ENCODE data around the gene YBX2.

Gene YBX2

DNA sequence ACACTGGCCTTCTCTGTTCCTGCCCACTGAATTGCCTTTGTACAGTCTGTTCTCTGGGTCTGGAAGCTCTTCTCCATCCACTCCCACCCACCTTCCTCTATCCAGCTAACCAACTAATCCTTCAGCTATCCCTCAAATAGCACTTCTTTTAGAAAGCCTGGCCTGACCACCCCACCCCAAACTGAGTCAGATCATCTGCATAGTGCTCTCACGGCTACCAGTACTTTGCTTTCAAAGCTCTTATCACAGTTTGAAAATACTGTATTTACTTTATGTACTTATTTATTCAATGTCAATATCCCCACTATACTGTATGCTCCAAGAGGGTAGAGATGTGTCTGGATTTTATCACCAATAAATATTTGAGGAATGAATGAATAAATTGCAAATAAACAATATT lies 27.7 kb downstream of the YBX2 start:
- no peak for DNase-seq (ENCODE audit: low read depth in 3 of 3)

DNA sequence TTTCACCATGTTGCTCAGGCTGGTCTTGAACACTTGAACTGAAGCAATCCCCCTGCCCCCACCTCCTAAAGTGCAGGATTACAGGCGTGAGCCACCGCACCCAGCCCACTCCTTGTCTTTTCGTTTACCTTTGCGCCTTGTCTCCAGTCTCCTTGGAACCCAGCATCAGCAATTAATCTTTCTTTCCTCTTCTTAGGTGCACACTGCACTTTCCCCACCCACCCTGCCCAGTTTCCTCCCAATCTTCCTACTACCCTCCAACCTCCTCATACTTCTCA lies 30.7 kb downstream of the YBX2 start:
- DNase-seq (ENCODE audit: low read depth in 3 of 3), result no peak

DNA sequence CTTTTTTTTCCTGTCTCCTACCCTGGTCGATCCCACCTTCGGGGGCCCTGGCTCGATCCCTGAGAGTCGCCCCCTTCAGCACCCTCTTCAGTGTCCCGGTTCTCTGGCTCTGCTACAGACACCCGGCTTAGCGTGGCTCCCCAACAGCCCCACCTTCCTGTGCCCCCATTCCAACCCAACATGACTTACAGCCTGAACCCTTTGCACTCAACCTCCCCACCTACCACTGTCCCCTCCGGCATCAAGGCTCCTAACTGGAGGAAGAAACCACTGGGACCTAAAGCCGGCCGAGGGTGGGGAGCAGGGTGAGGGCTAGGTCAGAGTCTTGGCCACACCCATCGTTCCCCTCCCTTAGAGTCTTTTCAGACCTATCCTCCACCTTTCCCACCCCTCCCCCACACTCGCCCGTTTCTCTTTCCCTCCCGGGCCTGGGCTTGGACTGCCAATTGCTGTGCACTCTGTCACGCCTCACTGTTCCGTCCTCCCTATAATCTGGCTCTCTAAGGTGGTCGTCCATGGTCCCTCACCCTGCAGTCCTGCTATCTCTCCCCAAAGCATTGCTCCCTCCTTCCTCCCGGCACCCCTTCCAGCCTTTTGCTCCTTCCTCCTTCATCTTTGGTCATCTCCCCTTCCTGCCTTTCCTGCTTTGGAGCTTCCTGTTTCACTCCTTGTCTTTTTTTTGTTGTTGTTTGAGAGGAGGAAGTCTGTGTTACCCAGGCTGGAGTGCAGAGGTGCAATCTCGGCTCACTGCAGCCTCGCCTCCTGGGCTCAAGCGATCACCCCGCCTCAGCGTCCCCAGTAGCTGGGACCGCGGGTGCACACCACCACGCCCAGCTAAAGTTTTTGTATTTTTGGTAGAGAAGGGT lies 31.3 kb downstream of the YBX2 start:
- DNase-seq (ENCODE audit: low read depth in 3 of 3), result no peak

DNA sequence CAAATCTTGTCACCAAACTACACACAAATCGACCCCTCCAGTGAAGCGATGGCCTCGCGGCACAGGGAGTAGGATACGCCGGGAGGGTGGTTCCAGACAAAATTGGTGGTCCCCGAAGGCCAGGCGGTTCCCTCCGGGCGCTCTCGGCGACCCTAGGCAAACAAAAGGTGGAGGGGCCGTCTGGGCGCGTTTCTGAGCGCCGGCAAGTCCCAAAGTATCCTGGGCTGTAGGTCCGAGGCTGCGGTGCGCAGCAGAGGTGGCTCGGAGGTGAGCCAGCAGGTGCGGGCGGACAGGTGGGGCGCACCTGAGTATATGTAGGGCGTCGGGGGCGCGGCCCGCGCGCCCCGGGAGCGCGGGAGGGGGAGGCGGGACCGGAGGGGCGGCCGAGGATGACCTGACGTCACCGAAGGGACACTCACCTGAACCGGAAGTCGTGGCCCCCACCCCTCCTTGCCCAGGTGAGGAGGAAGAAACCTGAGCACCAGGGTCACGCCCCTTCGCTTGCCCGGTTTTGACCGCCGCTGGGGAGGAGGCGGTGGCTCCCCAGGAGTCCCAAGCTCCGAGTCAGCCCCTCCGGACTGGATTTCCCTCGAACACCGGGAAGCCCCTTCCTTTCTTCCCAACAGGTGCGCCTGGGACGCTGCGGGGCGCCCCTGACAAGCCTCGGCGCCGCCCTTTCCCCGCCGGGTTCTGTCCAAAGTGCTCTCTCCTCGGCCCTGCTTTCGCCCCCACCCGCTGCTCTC lies 32.1 kb downstream of the YBX2 start, which contains the start of gene CLDN7:
Gene CLDN7 (minus strand): TSS at position 287 of the 743 bp plus-strand sequence. CDS start 435 bp downstream, outside the sequence.
- DNase-seq (ENCODE audit: low read depth in 3 of 3), result no peak

DNA sequence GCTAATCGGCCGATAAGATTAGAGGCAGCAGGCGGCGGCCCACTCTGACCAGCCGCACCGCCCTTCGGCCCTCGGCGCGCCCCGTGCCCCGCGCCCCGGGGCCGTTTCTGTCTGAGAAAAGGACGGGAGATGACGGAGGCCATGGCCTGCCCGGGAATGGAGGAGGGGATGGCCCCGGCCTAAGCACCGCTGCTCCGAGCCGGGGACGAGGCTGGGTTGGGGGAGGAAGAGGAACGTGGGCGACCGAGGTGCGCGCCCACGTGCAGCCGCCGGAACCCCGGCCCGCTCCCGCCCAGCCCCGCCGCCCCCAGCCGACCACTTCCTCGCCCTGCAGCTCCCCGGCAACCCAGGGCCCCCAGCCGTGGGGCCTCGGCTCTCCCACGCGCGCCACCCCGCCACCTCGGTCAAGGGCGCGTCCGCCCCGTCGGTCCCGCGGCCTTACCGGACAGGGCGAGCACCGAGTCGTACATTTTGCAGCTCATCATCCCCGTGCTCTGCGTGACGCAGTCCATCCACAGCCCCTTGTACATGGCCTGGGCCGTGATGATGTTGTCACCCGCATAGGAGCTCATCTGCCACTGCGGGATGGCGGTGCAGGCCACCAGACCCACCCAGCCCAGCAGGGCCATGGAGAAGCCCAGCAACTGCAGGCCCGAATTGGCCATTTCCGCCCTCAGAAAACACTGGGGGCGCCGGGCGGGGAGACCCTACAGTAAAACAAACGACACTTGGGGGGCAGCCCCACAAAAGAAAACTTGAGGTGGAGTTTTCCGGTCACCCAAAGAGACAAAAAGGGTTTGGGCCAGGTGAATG lies 32.9 kb downstream of the YBX2 start:
- DNase-seq (ENCODE audit: low read depth in 3 of 3), result peak in 1 of 3 experiments; percentile 29

DNA sequence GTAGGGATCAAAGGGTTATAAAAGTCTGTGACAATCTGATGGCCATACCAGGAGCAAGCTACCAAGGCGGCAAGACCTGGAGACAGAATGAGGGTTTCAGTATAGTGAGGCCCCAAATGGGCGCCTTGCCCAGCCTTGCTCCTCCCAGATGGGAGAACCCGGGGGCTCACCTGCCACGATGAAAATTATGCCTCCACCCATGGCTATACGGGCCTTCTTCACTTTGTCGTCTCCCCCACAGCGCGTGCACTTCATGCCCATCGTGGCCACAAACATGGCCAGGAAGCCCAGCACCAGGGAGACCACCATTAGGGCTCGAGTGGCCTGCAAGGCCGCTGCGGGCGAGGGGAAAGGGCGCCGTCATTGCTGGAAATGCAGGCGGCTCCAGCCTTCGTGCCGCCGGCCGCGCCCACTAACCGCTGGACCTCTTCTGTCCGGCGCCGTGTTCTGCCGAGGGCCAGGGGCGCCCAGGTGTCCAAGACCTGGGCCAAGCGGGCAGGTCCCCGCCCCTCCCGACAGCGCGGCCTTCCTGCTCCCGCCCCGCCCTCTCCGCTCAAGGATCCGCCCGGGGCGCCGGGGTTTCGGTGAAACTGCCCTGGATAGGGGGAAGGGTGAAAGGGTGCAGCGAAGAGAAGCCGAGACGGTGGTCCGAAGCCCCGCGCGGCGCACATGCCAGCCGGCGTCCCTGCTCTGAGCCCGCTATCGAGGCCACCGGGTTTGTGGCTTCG lies 33.6 kb downstream of the YBX2 start:
- no peak for DNase-seq (ENCODE audit: low read depth in 3 of 3)

DNA sequence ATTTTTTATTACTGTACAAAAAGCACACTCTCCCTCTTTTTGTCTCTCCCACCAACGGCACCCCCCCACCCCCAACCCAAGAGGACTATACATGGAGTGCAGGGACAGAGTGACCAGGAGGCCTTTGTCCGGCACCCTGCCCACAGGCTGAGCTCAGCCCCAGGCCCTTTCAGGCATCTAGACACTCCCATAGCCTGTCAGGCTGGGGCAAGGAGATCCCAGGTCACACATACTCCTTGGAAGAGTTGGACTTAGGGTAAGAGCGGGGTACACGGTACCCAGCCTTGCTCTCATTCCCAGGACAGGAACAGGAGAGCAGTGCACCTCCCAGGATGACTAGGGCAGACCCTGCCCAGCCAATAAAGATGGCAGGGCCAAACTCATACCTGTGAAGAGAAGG lies 34.3 kb downstream of the YBX2 start:
- no peak for DNase-seq (ENCODE audit: low read depth in 3 of 3)

DNA sequence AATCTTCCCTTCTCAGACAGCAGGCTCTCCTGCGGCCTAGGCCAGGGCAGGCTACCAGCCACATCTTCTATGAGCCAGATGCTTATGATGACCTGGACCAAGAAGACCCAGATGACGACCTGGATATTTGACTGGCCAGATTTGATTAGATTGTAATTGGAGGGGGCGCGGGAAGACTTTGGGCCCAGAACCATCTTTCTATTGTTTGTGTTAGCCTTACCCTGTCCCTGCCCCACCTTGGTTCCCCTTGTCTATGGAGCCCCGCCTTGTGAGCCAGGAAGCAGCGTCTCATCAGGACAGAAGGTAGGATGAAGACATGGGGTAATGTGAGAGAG lies 34.9 kb downstream of the YBX2 start:
- DNase-seq (ENCODE audit: low read depth in 3 of 3), result no peak

DNA sequence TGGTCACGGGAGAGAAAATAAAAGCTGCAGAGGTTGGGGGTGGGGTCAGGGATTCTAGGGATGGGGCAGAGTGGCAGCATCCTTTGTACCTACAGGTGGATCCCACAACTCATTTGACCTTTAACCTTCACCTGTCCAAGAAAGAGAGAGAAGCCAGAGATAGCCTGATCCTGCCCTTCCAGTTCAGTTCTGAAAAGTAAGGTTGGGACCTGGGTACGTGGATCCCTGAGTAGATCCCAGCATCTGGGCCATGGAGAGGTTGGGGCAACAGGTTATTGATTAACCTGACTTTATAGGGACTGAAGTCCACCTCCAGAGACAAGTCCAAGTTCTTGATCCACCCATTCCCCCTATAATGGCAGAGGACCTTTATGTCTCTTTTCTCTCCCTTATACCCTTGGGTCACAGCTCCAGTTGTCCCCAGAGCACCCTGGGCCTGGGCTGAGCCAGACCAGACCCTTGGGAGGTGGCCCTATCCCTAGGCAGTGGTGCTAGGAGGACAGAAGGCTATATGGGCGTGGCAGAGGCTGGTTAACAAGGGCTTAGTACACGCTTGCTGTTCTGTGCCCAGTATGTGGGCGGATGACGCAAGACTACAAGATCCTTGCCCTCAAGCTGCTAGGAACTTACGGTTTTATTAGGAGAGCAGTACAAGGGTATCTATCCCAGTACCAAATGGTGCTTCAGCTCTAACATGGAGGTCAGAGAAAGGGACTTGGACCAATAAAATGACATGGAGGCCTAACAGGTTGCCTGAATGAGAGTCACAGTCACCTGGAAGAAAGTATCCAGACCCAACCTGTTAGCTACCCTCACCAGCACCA lies 35.5 kb downstream of the YBX2 start:
- DNase-seq (ENCODE audit: low read depth in 3 of 3), result no peak

DNA sequence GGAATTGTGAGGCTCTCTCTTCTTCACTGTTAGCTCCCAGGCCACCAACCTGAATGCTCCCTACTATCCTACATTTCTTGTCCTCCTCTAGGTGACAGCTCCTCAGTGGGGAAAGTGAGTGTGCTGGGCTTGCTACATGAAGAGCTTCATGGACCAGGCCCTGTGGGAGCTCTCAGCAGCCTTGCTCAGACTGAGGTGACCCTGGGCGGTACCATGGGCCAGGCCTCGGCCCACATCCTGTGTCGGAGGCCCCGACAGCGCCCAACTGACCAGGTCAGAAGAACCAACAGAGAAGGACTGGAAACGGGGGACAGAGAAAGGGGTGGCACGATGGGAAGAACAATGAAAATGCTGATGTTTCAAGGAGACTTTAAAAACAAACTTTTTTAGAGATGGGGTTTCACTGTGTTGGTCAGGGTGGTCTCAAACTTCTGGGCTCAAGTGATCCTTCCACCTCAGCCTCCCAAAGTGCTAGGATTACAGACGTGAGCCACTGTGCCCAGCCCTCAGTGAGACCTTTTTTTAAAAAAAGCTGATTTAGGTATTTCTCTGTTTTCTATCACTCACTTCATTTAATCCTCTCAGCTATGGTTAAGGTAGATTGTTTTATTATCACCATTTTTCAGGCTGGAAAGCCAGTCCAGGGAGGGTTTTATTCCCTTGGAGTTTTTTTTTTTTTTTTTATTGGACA lies 37.5 kb downstream of the YBX2 start:
- no peak for DNase-seq (ENCODE audit: low read depth in 3 of 3)

DNA sequence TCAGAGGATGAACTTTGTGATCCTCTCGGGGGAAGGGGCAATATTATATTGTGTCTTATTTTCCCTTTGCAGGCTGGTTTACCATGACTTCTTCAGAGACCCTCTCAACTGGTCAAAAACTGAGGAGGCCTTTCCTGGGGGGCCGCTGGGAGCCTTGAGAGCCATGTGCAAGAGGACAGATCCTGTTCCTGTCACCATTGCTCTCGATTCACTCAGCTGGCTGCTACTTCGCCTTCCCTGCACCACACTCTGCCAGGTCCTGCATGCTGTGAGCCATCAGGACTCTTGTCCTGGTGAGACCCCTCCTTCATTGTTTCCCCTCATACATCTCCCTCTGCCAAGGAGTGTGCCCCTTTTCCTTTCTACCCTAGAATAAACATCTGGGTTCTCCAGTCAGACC lies 39.9 kb downstream of the YBX2 start:
- DNase-seq (ENCODE audit: low read depth in 3 of 3), result no peak

DNA sequence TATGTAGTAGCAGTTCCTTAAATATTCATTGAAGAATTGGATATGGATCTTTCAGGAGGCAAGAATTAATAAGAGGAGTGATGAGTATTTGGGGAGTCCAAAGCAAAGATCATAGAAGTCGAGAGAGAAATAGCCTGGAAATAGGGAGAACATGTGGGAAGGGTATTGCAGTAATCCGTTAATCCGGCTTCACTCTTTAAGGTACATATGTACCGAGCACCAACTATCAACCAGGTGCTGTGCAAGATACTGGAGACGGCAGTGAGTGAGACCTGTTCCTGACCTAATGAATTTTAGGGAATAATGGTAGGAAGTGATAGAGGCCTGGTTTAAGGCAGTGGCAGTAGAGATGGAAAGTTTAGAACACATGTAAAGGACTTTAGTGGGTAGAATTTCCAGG lies 41.4 kb downstream of the YBX2 start:
- no peak for DNase-seq (ENCODE audit: low read depth in 3 of 3)

DNA sequence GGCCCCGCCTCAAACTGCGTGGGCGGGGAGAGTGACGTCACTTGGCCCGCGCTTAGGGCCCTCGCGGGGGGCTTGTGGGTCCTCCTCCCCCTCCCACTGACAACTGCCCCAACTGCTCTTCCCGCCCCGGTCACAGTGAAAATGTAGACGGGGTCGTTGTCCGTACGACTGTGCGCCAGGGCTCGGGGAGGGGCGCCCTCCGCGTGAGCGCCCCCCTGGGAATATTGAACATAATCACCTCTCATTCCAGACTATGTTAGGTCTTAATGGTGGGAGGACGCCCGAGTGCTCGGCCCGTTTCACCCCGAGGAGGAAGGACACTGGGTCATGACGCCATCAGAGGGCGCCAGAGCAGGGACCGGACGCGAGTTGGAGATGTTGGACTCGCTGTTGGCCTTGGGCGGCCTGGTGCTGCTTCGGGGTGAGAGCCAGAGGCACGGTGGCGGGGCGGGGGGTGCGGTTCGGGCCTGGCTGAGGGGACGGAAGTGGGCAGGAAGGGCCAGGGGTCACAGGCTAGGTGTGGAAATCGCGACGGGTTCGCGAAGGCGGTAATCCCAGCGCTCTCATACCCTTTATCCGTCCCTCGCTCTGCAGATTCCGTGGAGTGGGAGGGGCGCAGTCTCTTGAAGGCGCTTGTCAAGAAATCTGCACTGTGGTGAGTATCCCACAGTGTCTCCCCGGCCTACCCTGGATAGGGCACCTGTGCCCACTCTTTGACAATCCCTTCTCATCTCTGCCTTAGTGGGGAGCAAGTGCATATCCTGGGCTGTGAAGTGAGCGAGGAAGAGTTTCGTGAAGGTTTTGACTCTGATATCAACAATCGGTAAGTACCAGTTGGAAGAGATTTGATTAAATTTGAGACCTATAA lies 42.0 kb downstream of the YBX2 start, which contains the start of gene ELP5:
Gene ELP5 (plus strand): TSS at position 40 of the 868 bp plus-strand sequence. CDS start 336 bp downstream, at position 376.
- peak; percentile 67 to 71 (median 67) for DNase-seq (ENCODE audit: low read depth in 3 of 3)

DNA sequence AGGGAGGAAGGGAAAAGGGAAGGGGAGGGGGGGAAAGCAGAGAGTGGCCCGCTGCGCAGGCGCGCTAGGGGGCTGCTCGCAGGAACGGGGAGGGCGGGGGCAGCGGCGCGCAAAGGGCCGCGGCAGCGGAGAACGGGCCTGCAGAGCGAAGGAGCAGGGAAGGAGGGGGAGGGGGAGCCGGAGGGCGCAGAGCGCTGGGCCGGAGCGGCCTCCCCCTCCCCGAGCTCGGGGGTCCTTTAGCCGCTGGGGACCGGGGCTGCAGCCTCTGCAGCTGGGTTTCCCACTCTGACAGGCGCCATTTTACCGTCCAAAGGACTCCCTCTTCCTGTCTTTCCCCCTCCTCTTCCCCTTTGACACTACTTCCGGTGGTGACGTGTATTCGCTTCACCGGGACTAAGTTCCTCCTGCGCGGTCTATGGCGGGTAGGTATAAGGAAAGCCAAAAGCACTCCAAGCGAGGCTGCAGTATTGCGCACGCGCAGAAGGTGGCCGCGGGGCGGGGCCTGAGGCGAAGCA lies 42.7 kb downstream of the YBX2 start, which contains the start of gene CTDNEP1:
Gene CTDNEP1 (minus strand): TSS at position 74 of the 515 bp plus-strand sequence. CDS start 438 bp downstream, outside the sequence.
- peak; percentile 97 to 99 (median 99) for DNase-seq (ENCODE audit: low read depth in 3 of 3)

DNA sequence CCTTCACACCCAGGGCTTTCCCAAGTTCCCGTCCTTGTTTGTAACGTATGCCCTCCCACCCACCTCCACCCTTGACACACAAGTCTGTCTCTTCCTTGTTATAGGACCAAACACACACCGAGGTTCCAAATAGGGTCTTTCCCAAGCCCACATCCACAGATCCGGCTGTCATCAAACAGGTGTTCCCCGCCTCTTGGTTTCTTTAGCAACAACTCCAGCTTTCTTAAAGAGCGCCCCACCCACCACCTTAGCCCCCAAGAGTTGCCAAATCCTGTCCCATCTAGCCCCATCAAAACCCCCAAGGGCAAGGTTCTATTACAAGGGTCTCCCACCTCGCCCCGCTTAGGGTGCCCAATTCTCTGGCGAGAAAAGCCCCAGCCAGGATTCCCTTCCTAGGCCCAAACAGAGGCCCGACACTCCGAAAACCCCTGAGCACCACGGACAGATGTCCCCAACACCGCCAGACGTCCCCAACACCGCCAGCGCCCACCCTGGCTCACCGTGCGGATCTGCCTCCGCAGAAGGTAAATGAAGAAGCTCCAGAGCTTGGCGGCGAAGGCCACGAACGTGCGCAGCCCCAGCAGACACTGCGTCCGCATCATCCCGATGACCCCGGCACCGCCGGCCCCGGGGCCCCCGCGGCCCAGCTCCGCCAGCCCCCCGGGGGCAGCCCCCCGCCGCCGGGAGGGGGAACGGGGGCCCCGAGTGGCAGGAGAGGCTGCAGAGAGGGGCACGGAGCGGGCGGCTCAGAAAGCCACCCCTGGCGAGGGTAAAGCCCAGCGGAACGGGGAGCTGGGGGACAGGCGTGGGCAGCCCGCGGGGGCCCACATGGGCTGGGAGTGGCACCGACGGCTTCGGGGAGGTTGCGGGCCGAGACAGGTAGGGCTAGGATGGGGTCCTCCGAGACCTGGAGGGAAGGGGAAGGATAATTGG lies 43.5 kb downstream of the YBX2 start:
- no peak for DNase-seq (ENCODE audit: low read depth in 3 of 3)

DNA sequence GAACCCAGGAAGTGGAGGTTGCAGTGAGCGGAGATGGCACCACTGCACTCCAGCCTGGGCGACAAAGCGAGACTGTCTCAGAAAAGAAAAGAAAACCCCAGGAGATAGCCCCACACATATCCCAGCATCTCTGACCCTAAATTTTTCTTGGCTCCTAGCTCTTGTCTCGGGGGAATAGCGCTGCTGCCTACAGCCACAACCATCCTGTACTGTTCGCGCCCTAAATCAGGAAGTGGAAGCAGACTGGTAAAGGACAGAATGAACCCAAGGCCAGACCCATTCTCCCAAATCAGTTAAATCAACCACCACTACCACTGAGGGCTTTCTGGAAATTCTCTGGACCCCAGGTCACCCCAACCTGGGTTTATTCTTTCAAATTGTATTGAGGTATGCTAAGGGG lies 44.6 kb downstream of the YBX2 start:
- no peak for DNase-seq (ENCODE audit: low read depth in 3 of 3)

DNA sequence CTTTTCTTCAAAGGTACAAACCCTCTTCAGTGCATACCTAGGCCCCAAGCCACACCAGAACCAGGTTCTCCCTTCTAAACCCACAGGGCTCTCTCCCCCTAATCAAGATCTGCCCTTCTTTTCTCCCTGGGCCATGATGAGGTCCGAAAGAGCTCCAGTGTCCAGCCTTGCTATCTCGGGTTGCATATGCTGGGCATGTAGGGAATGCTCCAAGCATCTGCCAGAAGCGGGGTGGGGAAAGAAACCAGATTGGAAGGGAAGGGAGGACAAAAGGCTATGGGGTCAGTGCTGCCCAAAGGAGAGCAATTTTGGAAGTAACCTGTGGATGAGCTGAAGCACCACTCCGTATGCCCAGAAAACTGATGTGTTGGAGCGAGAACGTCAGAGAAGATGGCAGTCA lies 45.2 kb downstream of the YBX2 start:
- DNase-seq (ENCODE audit: low read depth in 3 of 3), result no peak

DNA sequence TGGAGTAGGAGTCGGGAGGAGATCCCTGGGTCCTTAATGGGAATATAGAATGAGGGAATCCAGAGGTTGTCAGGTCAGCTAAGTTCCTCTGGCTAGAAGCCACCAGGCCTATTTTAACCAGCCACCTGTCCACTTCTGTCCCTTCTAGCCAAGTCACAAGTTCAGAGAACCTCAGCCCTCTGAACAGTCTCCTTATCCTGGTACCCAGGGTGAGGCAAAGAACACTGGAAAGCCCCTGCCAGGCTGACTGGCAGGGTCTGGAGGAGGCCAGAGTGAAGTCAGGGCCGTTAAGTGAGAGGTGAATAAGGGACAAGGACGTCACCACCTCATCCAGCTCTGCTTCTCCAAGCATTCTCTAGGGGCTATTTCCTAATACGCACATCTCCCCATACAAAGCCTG lies 45.6 kb downstream of the YBX2 start:
- no peak for DNase-seq (ENCODE audit: low read depth in 3 of 3)
